Duodenal mucosa (tissue), 2 donors: ENCODE data around the gene L1CAM.

Experiments used
- H3K27ac ChIP-seq: one replicate; pipeline ENCODE4 v1.7.0; 2013; ENCODE audit warnings: low read depth, low read length
- H3K27me3 ChIP-seq, 2 donors: one replicate each; pipeline ENCODE4 v1.7.0; 2013; ENCODE audit warnings: low read length in 2 of 2, control low read depth in 1 of 2; ENCODE audit not compliant: insufficient read depth in 2 of 2, control insufficient read depth in 1 of 2
- H3K36me3 ChIP-seq, 2 donors: one replicate each; pipeline ENCODE4 v1.7.0; 2013; ENCODE audit warnings: low read length in 2 of 2, control low read depth in 1 of 2; ENCODE audit not compliant: insufficient read depth in 2 of 2, control insufficient read depth in 1 of 2
- H3K4me1 ChIP-seq, 2 donors: one replicate each; pipeline ENCODE4 v1.7.0; 2013; ENCODE audit warnings: low read length in 2 of 2, control low read depth in 1 of 2; ENCODE audit not compliant: insufficient read depth in 2 of 2, control insufficient read depth in 1 of 2
- H3K4me3 ChIP-seq, 2 donors: one replicate each; pipeline ENCODE4 v1.7.0; 2013; ENCODE audit warnings: low read length in 2 of 2, low read depth in 1 of 2
- H3K9ac ChIP-seq, 2 donors: one replicate each; pipeline ENCODE4 v1.7.0; 2013; ENCODE audit warnings: low read length in 2 of 2, low read depth in 1 of 2
- H3K9me3 ChIP-seq, 2 donors: one replicate each; pipeline ENCODE4 v1.7.0; 2013; ENCODE audit warnings: low read length in 2 of 2, control low read depth in 1 of 2; ENCODE audit not compliant: control insufficient read depth in 1 of 2

The L1CAM gene

GRCh38 chrX:153885968-153886903, at the start of gene L1CAM:
TSS of gene L1CAM (minus strand) at chrX:153886173. CDS start at chrX:153875836, 10,337 bp downstream.
- Histone ChIP-seq H3K4me3 (no peak within 1 kb of the TSS), H3K9ac (no peak within 1 kb of the TSS), H3K27me3 (peaks cover 15 to 25% of the 10 kb centered on the region in 2 donors), H3K4me1 (peaks cover 0 to 4% of the 10 kb centered on the region in 2 donors), H3K36me3 (no peaks in the 10 kb centered on the region), H3K9me3 (no peaks in the 10 kb centered on the region), H3K27ac (no peak within 1 kb of the TSS)

- H3K27ac ChIP-seq, result no peak overlapping the region
- H3K36me3 ChIP-seq, result peaks cover 0 to 18% of the 10 kb centered on the region in 2 donors
- peak overlapping the region in 1 of 2 donors; percentile 38 for H3K9ac ChIP-seq
- H3K9me3 ChIP-seq, result no peaks in the 10 kb centered on the region
- peak overlapping the region; percentile 29 to 51 for H3K4me3 ChIP-seq
- H3K27me3 ChIP-seq, result no peaks in the 10 kb centered on the region
- peaks cover 6 to 10% of the 10 kb centered on the region in 2 donors for H3K4me1 ChIP-seq
These were observed 49.4 kb upstream of the L1CAM start for GRCh38 chrX:153935326-153935851.

- Histone ChIP-seq H3K27me3 (no peaks in the 10 kb centered on the region), H3K4me1 (peaks cover 6 to 10% of the 10 kb centered on the region in 2 donors), H3K27ac (no peak within 1 kb of the TSS), H3K9me3 (no peaks in the 10 kb centered on the region), H3K9ac (peak within 1 kb of the TSS; percentile 49 to 54), H3K36me3 (peaks cover 0 to 21% of the 10 kb centered on the region in 2 donors), H3K4me3 (peak within 1 kb of the TSS; percentile 71 to 78)
These were observed 48.9 kb upstream of the L1CAM start, which contains the start of gene NAA10 for GRCh38 chrX:153934762-153935325. TSS of gene NAA10 (minus strand) at chrX:153935037. CDS start at chrX:153934904, 133 bp downstream.

GRCh38 chrX:153934148-153934761, 48.3 kb upstream of the L1CAM start:
- Histone ChIP-seq H3K9me3 (no peaks in the 10 kb centered on the region), H3K9ac (peak overlapping the region; percentile 49 to 54), H3K4me3 (peak overlapping the region; percentile 71 to 78), H3K27me3 (no peaks in the 10 kb centered on the region), H3K36me3 (peaks cover 0 to 21% of the 10 kb centered on the region in 2 donors), H3K27ac (no peak overlapping the region), H3K4me1 (peaks cover 6 to 11% of the 10 kb centered on the region in 2 donors)

GRCh38 chrX:153933748-153934147, 47.8 kb upstream of the L1CAM start:
- no peak overlapping the region for H3K27ac ChIP-seq
- H3K36me3 ChIP-seq, result peaks cover 0 to 21% of the 10 kb centered on the region in 2 donors
- H3K4me1 ChIP-seq, result peaks cover 6 to 16% of the 10 kb centered on the region in 2 donors
- H3K9ac ChIP-seq, result peak overlapping the region; percentile 49 to 54
- H3K27me3 ChIP-seq, result no peaks in the 10 kb centered on the region
- peak overlapping the region; percentile 71 to 78 for H3K4me3 ChIP-seq
- H3K9me3 ChIP-seq, result no peaks in the 10 kb centered on the region

GRCh38 chrX:153932220-153932915, 46.4 kb upstream of the L1CAM start:
- peaks cover 8 to 21% of the 10 kb centered on the region in 2 donors for H3K4me1 ChIP-seq
- peaks cover 0 to 21% of the 10 kb centered on the region in 2 donors for H3K36me3 ChIP-seq
- H3K27me3 ChIP-seq, result no peaks in the 10 kb centered on the region
- no peaks in the 10 kb centered on the region for H3K9me3 ChIP-seq
- H3K9ac ChIP-seq, result no peak overlapping the region
- H3K27ac ChIP-seq, result no peak overlapping the region
- no peak overlapping the region for H3K4me3 ChIP-seq

- no peak overlapping the region for H3K27ac ChIP-seq
- no peak overlapping the region for H3K4me3 ChIP-seq
- no peaks in the 10 kb centered on the region for H3K9me3 ChIP-seq
- H3K9ac ChIP-seq, result no peak overlapping the region
- peaks cover 14 to 25% of the 10 kb centered on the region in 2 donors for H3K4me1 ChIP-seq
- H3K27me3 ChIP-seq, result no peaks in the 10 kb centered on the region
- H3K36me3 ChIP-seq, result peaks cover 0 to 21% of the 10 kb centered on the region in 2 donors
These were observed 45.8 kb upstream of the L1CAM start for GRCh38 chrX:153931748-153932147.

- H3K4me1 ChIP-seq, result peaks cover 16 to 25% of the 10 kb centered on the region in 2 donors
- H3K36me3 ChIP-seq, result peaks cover 0 to 21% of the 10 kb centered on the region in 2 donors
- no peaks in the 10 kb centered on the region for H3K27me3 ChIP-seq
- no peak overlapping the region for H3K4me3 ChIP-seq
- H3K9ac ChIP-seq, result no peak overlapping the region
- no peaks in the 10 kb centered on the region for H3K9me3 ChIP-seq
- no peak overlapping the region for H3K27ac ChIP-seq
These were observed 45.2 kb upstream of the L1CAM start for GRCh38 chrX:153931151-153931550.

GRCh38 chrX:153930011-153930910, 44.3 kb upstream of the L1CAM start:
- Histone ChIP-seq H3K4me1 (peaks cover 22% of the 10 kb centered on the region in 2 donors), H3K27me3 (no peaks in the 10 kb centered on the region), H3K4me3 (no peak overlapping the region), H3K9me3 (no peaks in the 10 kb centered on the region), H3K9ac (no peak overlapping the region), H3K36me3 (peaks cover 0 to 21% of the 10 kb centered on the region in 2 donors), H3K27ac (no peak overlapping the region)
